Measurements from ENCODE around the gene MSANTD2. TPM values are rescaled to one million over a fixed set of nuclear protein-coding genes. Genes with fewer than 3 reads are reported as not detected.
A peak's percentile ranks its signal among the peaks of the same experiment; 100 is the strongest.
"Not testable (repeated sequence)": the region's sequence is repeated elsewhere in the genome, so short reads cannot be mapped to it uniquely, and the experiment has no call there.

The MSANTD2 gene
- total RNA-seq, 1 donor from 2014 or later, result 15.2 TPM

DNA sequence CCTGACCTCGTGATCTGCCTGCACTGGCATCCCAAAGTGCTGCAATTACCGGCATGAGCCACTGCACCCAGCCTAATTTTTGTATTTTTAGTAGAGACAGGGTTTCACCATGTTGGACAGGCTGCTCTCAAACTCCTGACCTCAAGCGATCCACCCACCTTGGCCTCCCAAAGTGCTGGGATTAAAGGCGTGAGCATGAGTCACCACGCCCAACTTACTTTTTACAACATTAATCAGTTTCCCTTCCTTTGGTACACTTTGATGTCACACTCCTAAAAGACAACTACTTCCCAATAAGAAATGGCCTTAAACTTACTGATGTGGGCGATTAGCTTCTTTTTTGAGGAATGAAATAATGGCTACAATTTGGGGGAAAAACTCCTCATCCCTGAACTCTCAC lies 29.2 kb downstream of the MSANTD2 start:
- DNase-seq, result not testable (repeated sequence)

DNA sequence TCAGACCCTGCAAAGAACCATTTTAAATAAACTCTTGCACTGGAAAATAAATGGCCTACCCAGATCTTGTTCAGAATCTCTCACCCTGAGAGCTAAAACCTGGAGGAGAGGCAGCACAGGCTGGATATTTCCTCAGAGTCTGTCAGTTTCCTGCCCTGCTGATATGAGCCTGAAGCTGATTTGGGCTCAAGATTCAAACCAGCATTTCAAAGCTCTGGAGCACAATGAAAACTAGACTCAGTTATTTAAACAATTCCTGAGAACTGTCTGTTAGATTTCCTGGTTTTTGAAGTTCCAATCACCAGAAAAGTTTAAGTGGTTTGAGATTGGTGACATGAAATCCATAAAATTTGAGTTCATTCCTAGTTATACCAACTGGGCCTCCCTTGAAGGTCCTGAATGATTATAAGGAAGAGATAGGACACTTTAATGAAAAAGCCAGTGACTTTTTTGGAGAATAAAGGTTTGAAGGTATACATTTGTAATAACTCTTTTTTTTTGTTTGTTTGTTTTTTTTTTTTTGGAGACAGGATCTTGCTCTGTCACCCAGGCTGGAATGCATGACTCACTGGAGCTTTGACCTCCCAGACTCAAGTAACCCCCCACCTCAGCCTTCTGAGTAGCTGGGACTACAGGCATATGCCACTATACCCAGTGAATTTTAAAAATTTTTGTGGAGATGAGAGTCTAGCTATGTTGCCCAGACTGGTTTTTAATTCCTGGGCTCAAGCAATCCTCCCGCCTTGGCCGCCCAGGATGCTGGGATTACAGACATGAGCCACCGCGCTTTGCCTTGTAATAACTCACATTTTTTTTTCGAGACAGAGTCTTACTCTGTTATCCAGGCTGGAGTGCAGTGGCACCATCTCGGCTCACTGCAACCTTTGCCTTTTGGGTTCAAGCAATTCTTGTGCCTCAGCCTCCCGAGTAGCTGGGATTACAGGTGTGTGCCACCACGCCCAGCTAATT lies 30.1 kb downstream of the MSANTD2 start:
- DNase-seq, result no peak

DNA sequence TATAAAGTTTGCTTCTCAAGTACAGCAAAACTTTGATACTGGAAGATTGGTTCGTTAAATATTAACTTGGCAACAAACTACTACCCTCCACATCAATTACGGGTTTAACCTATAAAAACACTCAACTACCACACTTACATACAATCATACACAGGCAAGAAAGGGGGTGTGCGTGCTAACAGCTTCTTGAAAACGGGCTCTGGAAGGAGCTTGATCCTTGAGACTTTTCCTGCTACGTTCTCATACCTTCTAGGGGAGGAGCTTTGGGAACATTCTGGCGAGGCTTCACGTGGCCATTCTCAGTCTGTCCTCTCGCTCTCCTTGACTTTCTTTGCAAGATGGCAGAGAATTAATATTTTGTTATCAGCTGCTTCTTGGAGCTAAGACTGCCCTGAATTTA lies 31.3 kb downstream of the MSANTD2 start:
- DNase-seq, result no peak

DNA sequence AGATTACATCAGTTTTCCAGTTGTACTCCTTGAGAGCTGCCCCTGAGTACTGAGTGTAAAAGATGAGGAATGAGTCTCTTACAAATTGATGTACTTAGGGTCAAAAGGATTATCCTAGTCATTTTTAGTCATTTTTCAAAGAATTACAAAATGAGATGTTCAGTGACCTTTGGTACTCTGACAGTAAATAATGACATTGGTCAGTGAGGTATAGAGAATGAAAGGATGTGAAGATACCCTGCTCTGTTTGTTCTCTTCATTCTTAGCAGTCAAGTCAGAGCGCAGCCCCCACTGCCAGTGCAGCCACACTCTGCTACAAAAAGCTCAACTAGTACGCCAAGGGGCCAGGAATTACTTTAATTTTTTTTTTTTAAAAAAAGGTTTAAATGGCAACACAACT lies 34.0 kb downstream of the MSANTD2 start:
- DNase-seq, result no peak

DNA sequence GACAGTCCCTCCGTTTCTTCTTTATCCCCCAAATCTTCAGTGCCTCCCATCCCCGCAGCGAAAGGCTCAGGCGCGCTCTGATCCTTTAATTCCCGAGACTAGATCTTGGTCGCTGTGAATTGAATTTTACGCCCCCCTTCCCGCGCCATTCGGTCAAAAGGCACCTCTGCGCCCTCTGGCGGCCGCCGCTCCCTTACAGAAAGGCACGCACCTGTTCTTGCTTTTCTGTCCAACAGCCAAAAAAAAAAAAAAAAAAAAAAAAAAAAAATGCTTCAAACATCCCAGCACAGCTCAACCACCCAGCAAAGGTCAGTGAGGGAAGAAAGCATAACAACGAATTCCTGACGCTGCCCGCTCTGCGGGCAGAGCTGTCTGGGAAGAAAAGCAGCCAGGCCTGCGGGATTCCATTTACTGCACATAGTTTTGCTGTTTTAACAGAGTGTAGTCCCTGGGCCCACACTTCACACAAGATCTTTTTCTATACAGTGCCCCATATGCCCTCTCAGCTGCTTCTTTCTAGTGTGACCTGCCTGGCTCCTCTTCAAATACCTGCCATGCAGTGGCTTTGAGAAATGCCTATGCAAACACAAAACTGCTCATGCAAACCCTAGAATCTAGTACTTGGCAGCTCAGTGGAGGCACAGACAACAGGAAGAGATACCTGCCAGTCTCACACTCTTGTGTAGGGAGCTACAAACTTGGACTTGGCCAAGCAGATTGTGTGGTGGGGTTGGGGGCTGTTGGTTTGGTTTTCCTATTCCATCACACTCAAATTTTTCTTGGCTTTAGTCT lies 36.9 kb downstream of the MSANTD2 start:
- DNase-seq, result peak; percentile 36

DNA sequence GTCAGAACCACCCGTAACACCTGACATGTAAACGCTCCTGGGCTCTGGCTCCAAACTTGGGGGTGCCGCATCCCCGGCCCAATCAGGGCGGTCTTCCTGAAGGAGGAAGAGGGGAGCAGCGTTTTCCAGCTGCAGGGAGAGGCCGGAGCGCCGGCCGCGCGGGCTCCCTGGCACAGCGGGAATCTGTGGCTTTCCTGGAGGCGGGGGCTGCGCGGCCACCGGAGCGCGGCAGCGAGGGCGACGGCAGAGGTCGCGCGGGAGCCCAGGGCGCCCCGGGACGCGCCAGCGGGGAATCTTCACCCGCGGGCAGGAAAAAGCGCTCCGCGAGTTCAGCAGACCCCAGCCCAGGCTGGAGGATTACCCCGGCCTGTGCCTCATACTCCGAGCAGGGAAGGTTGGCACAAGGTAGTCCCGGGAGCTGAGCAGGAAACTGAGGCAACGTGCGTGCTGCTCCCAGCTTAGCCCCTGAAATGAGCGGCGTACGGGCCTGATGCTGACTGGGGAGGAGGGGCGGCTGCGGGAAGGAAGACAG lies 37.5 kb downstream of the MSANTD2 start:
- no peak for DNase-seq

DNA sequence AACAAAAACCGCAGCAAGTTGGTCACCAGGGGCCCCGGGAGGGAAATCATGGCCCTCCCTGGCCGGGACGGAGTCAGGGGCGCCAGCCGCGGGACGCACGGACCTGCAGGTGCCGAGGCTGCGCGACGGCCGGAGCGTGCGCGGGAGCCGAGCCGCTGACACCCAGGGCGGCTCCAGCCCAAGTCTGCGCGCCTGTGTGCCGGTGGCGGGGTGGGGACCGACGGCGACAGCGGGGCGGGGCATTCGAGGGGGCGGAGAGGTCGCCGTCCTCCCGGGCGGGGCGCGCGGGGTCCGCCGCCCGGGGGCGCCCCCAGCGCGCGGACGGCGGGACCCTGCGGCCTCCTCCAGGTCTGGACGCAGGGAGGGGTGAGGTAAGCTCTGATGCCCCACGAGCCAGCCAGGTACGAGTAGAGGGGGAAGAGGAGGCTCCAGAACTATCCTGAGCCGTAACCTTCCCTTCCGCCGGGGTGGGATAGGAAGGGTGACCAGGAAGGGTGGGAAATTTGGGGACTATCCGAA lies 38.0 kb downstream of the MSANTD2 start, which contains the start of gene ESAM:
Gene ESAM (minus strand): TSS at position 186 of the 519 bp plus-strand sequence. CDS start 136 bp downstream, at position 50.
- no peak for DNase-seq

DNA sequence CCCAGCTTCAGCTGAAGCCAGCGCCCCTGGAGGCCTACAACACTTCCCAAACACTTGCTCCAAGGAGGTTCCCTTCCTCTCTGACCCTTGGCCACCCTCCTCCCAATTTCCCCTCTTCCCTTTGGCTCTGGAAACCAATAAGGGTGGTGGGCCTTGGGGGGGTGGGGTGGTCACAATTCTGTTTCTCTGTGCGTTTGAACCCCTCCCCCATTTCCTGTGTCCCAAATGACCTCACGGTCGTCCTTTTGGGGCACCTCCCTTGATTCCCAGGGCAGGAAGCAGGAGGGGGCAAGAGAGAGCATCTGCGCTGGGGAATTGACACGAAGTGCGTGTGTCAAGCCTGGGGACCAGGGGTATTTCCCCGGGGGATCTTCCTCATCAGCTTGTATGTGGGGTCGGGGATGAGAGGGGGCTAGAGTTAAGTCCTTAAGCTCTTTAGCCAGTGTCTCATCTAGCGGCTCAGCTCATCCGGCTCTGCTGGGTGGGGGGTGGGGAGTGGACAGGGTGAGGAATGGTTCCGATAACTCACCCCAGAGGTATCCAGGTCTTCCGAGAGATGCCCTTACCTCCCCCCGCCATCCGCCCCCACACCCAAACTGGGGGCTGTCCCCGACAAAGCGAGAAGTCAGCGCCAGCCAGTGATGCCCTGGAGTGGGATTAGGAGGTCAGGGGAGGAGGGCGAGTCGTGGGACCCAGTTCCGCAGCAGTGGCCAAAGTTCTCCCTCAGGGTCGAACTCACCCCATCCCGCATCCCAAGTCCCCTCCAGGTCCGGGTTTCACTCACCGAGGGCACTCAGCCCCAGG lies 38.7 kb downstream of the MSANTD2 start:
- no peak for DNase-seq

DNA sequence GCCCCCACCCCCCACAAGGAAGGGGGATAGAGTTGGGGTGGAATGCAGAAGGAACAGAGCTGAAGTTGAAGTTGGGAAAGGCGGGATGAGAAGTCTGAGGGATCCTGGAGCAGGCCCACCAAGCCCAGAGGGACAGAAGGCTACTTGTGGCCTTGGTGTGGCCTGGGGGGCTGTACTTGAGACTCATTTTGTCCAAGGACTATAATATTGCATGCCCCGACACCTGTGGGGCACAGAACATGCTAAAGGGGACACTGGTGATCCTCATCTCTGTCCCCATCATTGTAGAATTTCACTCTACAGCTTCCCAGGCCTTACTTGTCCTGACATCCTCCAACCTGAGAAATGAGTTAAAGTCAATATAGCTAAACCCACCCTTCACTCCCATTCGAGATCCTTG lies 39.4 kb downstream of the MSANTD2 start:
- no peak for DNase-seq

DNA sequence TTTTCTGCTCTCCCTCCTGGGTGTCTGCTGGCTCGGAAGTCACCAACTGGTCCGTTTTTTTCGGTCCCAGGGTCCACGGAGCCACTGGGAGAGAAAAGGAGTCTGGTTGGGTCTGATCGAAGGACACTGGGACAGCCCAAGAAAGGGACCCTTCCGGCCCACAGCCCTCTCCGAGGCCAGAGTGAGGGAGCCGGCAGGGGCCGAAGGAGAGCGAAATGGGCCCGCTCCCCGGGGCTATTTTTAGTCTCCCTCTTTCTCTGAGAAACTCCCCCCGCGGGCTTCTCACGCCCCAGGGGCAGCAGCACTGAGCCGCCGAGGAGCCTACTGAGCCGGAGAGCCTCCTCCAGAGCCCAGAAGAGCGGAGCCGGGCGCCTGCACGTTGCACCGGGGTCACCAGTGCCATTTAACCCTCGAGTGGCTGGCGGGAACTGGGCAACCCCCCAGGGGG lies 40.0 kb downstream of the MSANTD2 start:
- DNase-seq, result no peak

DNA sequence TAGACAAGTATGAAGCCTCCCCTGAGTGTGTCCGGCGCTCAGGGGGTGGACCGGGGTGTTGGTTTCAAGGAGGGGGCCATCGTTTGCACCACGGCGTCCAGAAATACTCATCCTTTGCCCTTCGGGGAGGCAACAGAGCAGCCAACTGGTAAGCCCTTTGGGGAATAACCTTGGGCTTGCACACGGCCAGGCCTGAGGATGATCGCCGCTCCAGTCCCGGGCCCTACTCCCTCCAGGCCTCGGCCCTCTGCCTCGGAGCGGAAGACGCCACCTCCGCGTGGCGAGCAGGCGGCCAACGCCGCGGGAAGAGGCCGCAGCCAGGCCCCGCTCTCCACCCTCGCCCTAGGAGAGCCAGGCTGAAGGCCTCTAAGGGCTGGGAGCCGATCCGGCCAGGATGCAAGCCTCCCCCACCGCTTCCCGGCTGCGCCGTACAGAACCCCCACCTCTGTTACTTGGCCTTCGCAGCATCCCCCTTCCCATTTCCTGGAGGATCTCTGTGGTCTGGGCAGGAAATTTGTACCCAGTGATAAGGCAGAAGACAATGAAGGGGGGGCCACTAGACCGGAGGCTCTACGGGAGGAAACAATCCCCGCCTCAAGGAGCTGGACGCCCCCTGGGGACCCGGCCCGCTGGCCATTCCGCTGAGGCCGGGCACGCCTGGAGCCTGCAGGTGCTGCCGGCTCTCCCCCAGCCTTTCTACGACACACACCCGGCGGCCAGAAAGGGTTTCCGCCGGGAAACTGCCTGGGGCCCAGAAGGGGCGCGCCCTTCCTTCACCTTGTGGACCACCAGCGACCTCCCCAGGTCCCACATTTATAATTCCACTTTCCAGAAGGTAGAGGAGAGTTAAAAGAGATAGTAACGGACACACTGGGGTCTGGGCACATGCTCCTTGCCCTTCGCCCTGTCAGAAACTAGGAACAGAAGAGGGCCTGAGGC lies 40.7 kb downstream of the MSANTD2 start:
- peak; percentile 30 for DNase-seq

DNA sequence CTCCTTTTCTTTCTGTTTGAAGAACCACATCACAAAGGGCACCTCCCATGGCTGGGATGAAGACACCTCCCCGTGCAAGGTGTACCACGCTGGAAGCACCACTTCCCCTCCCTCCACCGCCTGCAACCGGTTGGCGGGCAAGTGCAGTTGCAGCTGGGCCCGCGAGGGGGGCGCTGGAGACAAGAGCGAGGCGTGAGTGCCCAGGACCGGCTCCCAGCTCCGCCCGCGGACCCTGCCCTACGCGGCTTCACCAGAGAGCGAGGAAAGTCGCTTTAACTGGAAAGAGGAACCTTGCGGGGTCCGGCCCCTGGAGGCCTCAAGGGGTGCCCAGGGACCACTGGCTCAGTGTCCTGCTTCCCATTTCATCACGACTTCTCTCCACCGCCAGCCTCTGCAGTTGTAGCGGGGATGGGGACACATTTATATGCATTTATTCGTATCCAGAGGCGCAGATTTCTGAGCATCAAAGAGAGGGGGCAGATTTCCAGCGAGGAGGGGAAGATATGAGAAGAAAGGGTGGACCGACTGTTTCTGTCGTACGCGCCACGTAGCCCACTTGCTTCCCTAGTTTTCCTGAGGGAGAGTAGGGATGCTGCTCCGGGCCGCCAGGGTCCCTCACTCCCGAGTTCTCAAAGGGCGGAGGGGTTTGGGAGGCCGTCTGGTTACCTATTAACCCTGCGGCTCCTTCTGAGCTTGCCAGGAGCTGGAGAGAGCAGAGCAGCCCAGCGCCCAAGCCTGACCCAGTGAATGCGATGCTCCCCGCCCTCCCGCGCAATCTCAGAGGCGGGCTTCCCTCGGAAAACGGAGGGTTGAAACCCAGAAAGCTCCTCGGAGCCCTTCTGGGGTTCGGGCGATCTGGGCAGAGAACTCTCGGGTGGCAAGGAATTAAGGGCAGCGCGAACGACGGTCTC lies 41.6 kb downstream of the MSANTD2 start:
- peak; percentile 12 for DNase-seq

DNA sequence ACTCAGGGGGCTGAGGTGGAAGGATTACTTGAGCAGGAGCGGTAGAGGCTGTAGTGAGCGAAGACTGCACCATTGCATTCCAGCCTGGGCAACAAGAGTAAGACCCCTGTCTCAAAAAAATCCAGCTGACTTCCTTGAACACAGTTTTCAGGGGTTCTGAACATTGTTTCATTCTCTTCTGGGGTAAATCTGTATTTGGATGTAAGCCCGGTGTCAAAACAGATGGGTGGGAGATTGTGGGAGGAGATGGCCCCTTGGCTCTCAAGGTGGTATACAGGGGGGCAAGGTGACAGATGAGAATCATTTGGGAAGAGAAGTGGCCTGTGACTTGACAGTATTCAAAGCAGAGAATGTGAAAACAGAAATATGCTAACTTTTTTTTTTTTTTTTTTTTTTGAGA lies 42.9 kb downstream of the MSANTD2 start:
- no peak for DNase-seq

DNA sequence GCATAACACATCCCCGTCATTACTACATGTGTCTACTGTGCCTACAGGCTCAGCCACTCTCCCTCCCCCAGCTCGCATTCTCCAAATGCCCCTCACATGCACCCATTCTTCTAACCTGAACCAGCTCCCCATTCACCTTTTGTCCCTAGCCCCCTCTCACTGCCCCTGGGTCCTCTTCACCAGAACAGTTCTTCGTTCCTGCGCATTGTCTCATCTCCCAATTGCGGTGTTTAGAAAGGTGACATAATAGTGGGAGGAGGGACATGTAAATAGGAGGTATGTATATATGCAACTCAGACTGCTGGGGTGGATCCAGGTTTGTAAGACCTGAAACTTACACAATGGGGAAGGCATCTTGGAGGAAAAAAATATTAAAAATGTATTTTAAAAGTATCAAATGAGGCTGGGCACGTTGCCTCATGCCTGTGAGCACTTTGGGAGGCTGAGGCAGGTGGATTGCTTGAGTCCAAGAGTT lies 43.4 kb downstream of the MSANTD2 start:
- no peak for DNase-seq

DNA sequence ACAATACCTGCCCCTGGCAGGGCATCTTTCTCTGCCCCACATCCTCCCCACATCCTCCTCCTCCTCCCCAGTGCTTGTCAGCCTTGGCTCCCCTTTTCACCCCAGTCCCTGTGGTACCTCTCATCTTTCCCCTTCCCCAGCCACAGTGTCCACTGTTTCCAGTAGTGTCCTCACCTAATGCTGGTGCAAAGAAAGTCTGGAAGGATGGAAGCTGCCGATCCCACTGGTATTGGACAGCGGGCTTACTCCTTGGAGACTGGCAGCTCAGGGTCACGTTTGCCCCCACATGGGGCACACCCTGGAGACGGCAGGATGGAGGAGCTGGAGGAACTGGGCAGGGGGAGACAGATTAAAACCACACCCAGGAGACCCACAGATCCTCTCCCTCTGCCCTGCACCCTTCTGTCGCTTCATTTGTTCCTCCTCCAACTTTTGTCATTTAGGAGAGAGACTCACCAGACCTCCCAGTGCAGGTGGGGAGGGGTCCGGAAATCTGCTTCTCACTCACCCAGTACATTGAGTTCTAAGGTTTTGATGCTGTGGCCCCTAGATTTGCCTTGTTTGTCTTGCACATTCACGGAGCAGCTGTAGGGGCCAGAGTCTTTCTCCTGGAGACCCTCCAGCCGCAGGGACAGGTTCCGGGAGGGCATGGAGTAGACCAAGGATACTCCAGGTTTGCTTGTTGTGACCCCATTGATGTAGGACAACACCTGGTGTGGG lies 44.0 kb downstream of the MSANTD2 start:
- DNase-seq, result no peak

DNA sequence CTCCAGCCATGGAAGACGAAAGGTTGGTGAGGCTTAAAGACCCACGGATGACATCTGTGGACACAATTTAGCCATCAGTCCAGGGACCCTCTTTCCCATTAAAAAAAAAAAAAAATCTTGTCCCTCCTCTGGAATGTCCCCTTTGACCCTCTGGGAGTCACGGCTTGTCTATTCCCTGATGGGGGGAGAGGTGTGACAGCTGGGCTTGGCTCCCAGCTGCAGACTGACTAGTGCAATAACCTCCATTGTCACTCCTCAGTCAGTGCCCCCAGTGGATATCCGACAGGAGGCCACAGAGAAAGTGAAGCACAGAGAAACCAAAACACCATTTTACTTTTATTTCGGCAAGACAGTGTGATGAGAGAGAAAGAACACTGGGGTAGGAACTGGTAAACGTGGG lies 45.5 kb downstream of the MSANTD2 start:
- no peak for DNase-seq

DNA sequence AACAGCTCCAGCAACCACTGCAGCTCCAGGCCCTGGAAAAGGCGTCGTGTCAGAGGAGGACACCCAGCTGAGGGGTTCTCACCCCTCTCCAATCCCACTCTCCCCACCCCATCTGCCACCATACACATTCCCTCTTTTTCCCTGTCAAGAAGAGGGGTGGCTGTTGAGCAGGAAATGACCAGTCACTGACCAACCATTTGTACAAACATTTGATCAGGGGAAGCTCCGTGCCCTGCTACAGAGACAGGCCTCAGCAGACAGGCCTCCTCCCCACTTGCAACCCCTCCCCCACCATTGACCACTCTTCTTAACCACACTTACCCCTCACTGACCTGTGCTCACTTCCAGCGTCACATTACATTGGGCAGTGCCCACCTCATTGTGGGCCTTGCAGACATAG lies 45.9 kb downstream of the MSANTD2 start:
- no peak for DNase-seq

DNA sequence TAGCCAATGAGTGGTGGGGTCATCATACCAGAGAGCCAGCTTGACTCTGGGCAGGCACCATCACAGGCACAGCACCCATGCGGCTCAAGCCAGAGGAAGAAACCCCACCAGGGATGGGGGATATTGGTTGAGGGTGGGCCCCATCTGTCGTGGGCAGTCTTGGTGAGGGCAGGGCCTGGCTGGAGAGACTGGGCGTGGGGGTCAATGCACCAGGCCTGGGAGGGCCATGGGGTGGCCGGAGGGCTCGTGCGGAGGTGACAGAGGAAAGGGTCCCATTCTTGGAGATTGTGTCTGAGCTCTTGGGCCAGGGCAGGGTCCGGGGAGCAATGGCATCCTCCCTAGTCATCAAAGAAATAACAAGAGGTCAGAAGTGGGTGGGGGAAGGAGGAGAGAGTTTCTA lies 46.6 kb downstream of the MSANTD2 start:
- DNase-seq, result no peak

DNA sequence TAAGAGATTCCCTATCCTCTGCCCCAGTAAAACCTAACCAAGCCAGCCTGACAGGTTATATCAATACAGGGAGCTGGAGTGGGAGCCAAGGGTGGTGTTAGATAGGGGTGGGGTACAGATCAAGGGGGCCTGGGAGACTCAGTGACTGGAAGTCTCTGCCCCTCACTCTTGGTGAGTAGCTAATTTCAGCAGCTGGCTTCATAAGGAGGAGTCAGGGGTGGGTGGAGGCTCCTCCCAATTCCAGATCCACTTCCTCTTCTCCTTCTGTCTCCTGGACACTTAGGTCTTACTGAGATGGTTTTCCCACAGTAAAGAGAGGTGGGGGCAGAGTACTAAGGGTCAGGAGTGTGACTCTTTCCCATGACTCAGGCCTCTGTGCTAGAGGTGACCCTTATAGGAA lies 47.0 kb downstream of the MSANTD2 start:
- DNase-seq, result no peak
